ENCODE measurements around the gene NUB1.

DNA sequence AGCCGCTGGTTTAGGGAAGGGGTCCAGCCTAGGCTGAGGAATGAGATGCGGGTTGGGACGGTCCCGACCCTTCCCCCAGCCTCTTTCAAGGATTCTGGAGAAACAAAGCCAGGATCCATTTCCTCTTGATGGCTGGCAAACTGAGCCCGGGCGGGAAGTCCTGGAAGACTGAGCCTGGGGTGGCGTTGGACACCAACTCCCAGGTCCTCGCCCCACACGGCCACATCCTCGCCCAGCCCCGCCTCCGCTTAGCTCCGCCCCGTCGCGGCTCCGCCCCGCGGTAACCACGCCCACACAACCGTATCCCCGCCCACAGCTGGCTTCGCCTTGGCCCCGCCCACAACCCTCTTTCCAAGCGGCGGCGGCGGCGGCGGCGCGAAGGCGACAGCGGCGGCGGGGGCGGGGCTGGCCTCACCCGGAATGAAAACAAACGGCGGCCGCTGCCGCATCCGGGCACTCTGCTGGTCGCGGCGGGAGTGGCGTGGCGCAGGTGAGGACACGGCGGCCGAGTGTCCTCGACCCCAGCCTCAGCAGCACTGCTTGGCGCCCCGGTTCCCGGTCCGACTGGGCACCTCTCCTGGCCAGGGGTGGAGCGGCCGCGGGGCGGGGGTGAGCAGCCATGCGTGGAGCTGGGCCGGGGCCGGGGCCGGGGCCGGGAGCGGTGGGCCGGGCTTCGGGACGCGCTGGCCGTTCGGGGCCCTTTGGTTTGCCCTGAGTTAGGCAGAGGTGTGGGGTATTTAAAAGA lies at the start of gene NUB1:
- TF ChIP-seq, protein P1, sequence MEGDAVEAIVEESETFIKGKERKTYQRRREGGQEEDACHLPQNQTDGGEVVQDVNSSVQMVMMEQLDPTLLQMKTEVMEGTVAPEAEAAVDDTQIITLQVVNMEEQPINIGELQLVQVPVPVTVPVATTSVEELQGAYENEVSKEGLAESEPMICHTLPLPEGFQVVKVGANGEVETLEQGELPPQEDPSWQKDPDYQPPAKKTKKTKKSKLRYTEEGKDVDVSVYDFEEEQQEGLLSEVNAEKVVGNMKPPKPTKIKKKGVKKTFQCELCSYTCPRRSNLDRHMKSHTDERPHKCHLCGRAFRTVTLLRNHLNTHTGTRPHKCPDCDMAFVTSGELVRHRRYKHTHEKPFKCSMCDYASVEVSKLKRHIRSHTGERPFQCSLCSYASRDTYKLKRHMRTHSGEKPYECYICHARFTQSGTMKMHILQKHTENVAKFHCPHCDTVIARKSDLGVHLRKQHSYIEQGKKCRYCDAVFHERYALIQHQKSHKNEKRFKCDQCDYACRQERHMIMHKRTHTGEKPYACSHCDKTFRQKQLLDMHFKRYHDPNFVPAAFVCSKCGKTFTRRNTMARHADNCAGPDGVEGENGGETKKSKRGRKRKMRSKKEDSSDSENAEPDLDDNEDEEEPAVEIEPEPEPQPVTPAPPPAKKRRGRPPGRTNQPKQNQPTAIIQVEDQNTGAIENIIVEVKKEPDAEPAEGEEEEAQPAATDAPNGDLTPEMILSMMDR (IDR thresholded peaks at IDR 0.05), result no peak
- TF ChIP-seq POLR2A (IDR thresholded peaks at IDR 0.05), result peak; percentile 59 to 80 (median 69)
